NT2/D1 (cell line): ENCODE measurements around the gene SPSB3.
A peak's percentile ranks its signal among the peaks of the same experiment; 100 is the strongest.

Experiments used
- DNase-seq: peaks from one replicate; pipeline ENCODE4 v3.0.0-alpha.2; 2011; ENCODE audit warnings: low read depth, low spot score
- H3K27me3 ChIP-seq: 2 replicates; pipeline ENCODE4 v1.6.0; 2011; ENCODE audit warnings: mild to moderate bottlenecking; ENCODE audit not compliant: insufficient read length, insufficient read depth
- H3K36me3 ChIP-seq: 2 replicates; pipeline ENCODE4 v1.6.1; 2011; ENCODE audit warnings: mild to moderate bottlenecking, low read length, mixed read lengths; ENCODE audit not compliant: insufficient read depth, insufficient read length
- H3K4me1 ChIP-seq: 2 replicates; pipeline ENCODE4 v1.5.1; 2011; ENCODE audit not compliant: insufficient read depth, insufficient read length
- H3K4me3 ChIP-seq: 2 replicates; pipeline ENCODE4 v1.5.1; 2011; ENCODE audit warnings: low read depth; ENCODE audit not compliant: insufficient read length
- H3K9ac ChIP-seq: 2 replicates; pipeline ENCODE4 v1.6.0; 2011; ENCODE audit warnings: low read depth; ENCODE audit not compliant: insufficient read length
- H3K9me3 ChIP-seq: 2 replicates; pipeline ENCODE4 v1.5.1; 2011; ENCODE audit warnings: mild to moderate bottlenecking, low read length; ENCODE audit not compliant: insufficient read depth
- SUZ12 ChIP-seq: IDR thresholded peaks from 2 replicates; pipeline ENCODE4 v1.6.1; 2011; ENCODE audit not compliant: insufficient read length, insufficient read depth; ENCODE audit errors: extremely low read depth
- YY1 ChIP-seq: IDR thresholded peaks from 2 replicates; pipeline ENCODE4 v1.6.1; 2011; ENCODE audit not compliant: insufficient read length, insufficient read depth
- ZNF274 ChIP-seq: IDR thresholded peaks from 2 replicates; pipeline ENCODE4 v1.6.1; 2011; ENCODE audit warnings: mild to moderate bottlenecking, low read depth, low read length

Gene SPSB3

GRCh38 chr16:1794908-1795666 lies 12.7 kb upstream of the SPSB3 start:
- peaks cover 33% of the 10 kb centered on the region for H3K9me3 ChIP-seq
- no peak for TF ChIP-seq YY1
- H3K9ac ChIP-seq, result no peak overlapping the region
- peaks cover 2% of the 10 kb centered on the region for H3K4me1 ChIP-seq
- H3K4me3 ChIP-seq, result no peak overlapping the region
- DNase-seq, result no peak
- no peaks in the 10 kb centered on the region for H3K27me3 ChIP-seq
- H3K36me3 ChIP-seq, result peaks cover 26% of the 10 kb centered on the region

DNA sequence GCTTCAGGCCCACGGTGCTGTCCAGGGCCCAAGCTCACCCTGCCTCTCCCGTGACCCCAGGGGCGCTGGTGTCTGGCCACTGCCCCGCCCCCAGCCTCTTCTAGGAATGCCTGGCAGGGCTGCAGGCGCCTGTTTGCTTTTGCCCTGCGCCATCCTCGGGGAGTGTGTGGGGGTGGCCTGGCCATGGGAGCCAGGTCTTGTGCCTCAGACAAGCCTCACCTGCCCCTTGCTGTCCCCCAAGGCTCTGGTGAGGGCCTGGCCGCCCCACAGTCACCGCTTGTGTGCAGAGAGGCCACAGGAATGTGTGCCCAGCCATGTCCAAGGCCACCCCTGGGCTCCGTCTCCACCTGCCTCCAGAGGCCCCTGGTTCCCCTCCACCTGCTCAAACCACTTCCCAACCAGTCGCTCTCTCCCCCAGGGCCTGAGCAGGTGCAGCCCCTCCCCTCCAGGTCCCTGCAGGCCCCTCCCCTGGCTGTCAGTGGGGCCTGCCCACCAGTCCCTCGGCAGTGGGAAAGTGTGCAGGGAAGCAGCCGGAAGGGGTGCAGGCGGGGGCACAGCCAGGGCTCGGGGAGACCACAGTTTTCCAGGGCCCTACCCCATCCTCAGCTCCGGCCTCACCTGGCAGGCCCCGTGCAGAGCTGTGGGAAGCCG lies 12.0 kb upstream of the SPSB3 start:
- DNase-seq, result no peak
- TF ChIP-seq ZNF274 (no peak), YY1 (no peak), SUZ12 (no peak)
- H3K9me3 ChIP-seq, result peaks cover 26% of the 10 kb centered on the region
- peaks cover 2% of the 10 kb centered on the region for H3K4me1 ChIP-seq
- peak overlapping the region; percentile 10 for H3K9ac ChIP-seq
- peaks cover 33% of the 10 kb centered on the region for H3K36me3 ChIP-seq
- H3K27me3 ChIP-seq, result no peaks in the 10 kb centered on the region
- no peak overlapping the region for H3K4me3 ChIP-seq

GRCh38 chr16:1793578-1794220 lies 11.3 kb upstream of the SPSB3 start, which contains the start of gene IGFALS:
Gene IGFALS, minus strand, starts transcription at chr16:1793705. Its CDS starts 53 bp downstream, at chr16:1793652.
- DNase-seq, result no peak
- H3K9ac ChIP-seq, result peak within 1 kb of the TSS; percentile 10
- peaks cover 2% of the 10 kb centered on the region for H3K4me1 ChIP-seq
- no peak within 1 kb of the TSS for H3K4me3 ChIP-seq
- H3K9me3 ChIP-seq, result peaks cover 19% of the 10 kb centered on the region
- TF ChIP-seq YY1, result no peak
- TF ChIP-seq ZNF274, result no peak
- no peak for TF ChIP-seq SUZ12
- no peaks in the 10 kb centered on the region for H3K27me3 ChIP-seq
- peaks cover 39% of the 10 kb centered on the region for H3K36me3 ChIP-seq

- Histone ChIP-seq H3K27me3 (no peaks in the 10 kb centered on the region), H3K9me3 (peaks cover 13% of the 10 kb centered on the region), H3K36me3 (peaks cover 46% of the 10 kb centered on the region), H3K9ac (no peak overlapping the region), H3K4me1 (peaks cover 2% of the 10 kb centered on the region), H3K4me3 (no peak overlapping the region)
- no peak for DNase-seq
- TF ChIP-seq SUZ12, result no peak
- TF ChIP-seq YY1, result no peak
- TF ChIP-seq ZNF274, result no peak
Observed at GRCh38 chr16:1792836-1793577, 10.6 kb upstream of the SPSB3 start.

GRCh38 chr16:1791943-1792812 lies 9.8 kb upstream of the SPSB3 start:
- Histone ChIP-seq H3K9me3 (peaks cover 4% of the 10 kb centered on the region), H3K27me3 (no peaks in the 10 kb centered on the region), H3K4me3 (no peak overlapping the region), H3K36me3 (peaks cover 55% of the 10 kb centered on the region), H3K9ac (no peak overlapping the region), H3K4me1 (peaks cover 2% of the 10 kb centered on the region)
- TF ChIP-seq ZNF274, result no peak
- no peak for TF ChIP-seq SUZ12
- TF ChIP-seq YY1, result no peak
- DNase-seq, result no peak

GRCh38 chr16:1791256-1791942 lies 9.0 kb upstream of the SPSB3 start:
- Histone ChIP-seq H3K27me3 (no peaks in the 10 kb centered on the region), H3K36me3 (peaks cover 62% of the 10 kb centered on the region), H3K4me3 (no peak overlapping the region), H3K9ac (no peak overlapping the region), H3K9me3 (no peaks in the 10 kb centered on the region; the same call in 1 of the 2 replicates), H3K4me1 (peaks cover 2% of the 10 kb centered on the region)
- no peak for DNase-seq
- TF ChIP-seq ZNF274, result no peak
- no peak for TF ChIP-seq YY1
- no peak for TF ChIP-seq SUZ12
